ENCODE data around the gene ZNF212.

DNA sequence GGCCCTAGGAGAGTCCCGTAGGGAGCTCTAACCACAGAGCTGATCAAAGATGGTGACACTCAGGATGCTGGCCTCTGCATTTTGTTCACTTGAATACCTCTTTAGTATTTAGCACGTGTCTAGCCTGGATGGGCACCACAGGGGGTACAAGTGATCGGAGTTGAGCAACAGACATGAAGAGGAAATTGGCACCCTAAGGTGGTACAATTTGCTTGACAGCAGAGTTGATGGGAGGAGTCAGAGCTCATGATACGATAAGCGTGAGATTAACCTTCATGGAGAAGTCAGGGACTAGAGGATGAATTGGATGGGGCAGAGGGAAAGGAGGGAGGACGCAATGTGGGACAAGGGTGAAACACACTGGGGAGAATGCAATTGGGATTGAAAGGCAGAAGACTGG lies 9.9 kb upstream of the ZNF212 start:
- TF ChIP-seq ZNF274 (IDR thresholded peaks at IDR 0.05; ENCODE audit: low read depth, low read length) (no peak), SUZ12 (IDR thresholded peaks at IDR 0.05; ENCODE audit: extremely low read depth, insufficient read depth, insufficient read length) (no peak), YY1 (IDR thresholded peaks at IDR 0.05; ENCODE audit: insufficient read depth, insufficient read length) (no peak)

All from NT2/D1 (cell line).